ENCODE data around the gene HAX1.
A peak's percentile ranks its signal among the peaks of the same experiment; 100 is the strongest.
"Not testable (repeated sequence)": the region's sequence is repeated elsewhere in the genome, so short reads cannot be mapped to it uniquely, and the experiment has no call there.

Gene HAX1

DNA sequence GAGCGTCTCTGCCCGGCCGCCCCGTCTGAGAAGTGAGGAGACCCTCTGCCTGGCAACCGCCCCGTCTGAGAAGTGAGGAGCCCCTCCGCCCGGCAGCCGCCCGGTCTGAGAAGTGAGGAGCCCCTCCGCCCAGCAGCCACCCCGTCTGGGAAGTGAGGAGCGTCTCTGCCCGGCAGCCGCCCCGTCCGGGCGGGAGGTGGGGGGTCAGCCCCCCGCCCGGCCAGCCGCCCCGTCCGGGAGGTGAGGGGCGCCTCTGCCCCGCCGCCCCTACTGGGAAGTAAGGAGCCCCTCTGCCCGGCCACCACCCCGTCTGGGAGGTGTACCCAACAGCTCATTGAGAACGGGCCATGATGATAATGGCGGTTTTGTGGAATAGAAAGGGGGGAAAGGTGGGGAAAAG is 15.2 kb downstream of the HAX1 start:
- not testable (repeated sequence) for DNase-seq (ENCODE audit: low spot score)

GRCh38 chr1:154288661-154289060 is 16.2 kb downstream of the HAX1 start:
- no peak for DNase-seq (ENCODE audit: low spot score)

GRCh38 chr1:154290921-154291320 is 18.5 kb downstream of the HAX1 start:
- DNase-seq (ENCODE audit: low spot score) = no peak

DNA sequence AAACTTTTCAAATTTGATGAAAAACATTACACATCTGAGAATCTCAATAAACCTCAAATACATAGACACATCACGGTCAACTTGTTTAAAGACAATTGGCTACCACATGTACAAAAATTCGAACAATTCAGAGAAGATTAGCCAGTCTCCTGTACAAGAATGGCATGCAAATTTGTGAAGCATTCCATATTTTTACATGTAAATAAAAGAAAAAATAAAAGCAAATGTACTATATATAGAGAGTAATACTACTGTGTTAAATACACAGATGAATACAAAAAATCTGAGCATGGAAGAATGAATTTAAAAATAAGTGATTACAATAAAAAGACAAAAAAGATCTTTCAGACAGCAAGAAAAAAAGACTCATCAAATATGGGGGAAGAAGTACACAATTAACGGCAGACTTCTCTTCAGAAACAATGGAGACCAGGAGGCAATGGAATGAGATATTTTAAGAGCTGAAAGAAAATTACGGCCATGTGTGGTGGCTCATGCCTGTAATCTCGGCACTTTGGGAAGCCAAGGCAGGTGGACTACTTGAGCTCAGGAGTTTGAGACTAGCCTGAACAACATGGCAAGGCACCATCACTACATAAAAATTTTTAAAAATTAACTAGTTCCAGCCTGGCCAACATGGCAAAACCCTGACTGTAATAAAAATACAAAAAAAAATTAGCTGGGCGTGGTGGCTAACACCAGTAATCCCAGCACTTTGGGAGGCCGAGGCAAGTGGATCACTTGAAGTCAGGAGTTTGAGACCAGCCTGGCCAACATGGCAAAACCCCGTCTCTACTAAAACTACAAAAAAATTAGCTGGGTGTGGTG is 23.2 kb downstream of the HAX1 start:
- no peak for DNase-seq (ENCODE audit: low spot score)

DNA sequence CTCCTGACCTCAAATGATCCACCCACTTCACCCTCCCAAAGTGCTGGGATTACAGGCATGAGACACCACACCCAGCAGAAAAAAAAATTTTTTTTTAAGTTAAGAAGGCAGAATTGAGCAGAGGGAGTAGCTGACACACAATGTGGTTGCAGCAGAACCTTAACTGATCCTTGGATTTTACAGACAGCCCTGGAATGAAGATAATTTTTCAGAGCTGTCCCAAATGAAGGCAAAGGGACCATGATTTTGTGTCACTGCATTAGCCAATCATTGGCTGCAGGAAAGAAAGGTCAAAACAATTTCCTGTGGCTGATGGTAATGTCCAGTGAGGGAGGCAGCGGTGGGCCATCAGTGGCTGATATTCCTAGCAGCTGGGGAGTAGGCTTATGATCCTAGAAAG is 29.2 kb downstream of the HAX1 start:
- DNase-seq (ENCODE audit: low spot score) = no peak

- DNase-seq (ENCODE audit: low spot score) = no peak
These were observed 32.4 kb downstream of the HAX1 start for GRCh38 chr1:154304664-154305337.

DNA sequence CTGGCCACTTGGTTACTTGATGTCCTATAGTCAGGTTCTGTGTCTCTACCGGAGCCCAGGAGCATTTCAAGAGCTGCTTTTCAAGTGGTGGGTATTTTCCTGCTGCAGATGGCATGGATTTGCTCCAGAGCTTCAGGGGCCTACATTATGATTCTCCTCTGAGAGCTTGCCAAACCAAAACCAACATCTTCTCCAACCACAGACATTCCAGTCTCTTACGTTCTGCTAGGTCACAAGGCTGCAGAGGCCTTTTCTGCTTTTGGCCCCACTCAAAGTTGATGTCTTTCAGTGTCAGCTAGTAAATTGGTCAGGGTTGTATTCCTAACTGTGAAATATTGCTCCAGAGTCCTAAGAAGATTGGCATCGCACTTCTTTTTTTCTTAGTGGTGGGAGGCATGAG is 33.7 kb downstream of the HAX1 start:
- DNase-seq (ENCODE audit: low spot score) = no peak

GRCh38 chr1:154307670-154308270 is 35.3 kb downstream of the HAX1 start:
- not testable (repeated sequence) for DNase-seq (ENCODE audit: low spot score)

GRCh38 chr1:154309136-154309535 is 36.7 kb downstream of the HAX1 start:
- not testable (repeated sequence) for DNase-seq (ENCODE audit: low spot score)

- DNase-seq (ENCODE audit: low spot score) = not testable (repeated sequence)
These were observed 40.0 kb downstream of the HAX1 start for GRCh38 chr1:154312229-154313065.

DNA sequence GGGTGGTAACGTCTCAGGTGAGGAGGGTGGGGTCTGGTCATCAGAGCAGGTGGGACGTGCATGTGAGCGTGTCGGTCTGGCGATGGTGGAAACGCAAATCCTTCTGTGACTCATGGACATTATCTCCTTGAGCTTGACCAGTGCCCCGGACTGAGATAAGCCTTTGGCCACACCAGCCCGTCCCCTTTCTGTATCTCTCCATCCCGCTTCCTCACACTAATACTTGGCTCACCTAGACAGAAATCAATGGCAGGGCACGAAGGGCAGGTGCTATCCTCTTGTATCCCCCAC is 40.6 kb downstream of the HAX1 start:
- DNase-seq (ENCODE audit: low spot score) = no peak

- not testable (repeated sequence) for DNase-seq (ENCODE audit: low spot score)
These were observed 41.8 kb downstream of the HAX1 start for GRCh38 chr1:154314226-154314625.

DNA sequence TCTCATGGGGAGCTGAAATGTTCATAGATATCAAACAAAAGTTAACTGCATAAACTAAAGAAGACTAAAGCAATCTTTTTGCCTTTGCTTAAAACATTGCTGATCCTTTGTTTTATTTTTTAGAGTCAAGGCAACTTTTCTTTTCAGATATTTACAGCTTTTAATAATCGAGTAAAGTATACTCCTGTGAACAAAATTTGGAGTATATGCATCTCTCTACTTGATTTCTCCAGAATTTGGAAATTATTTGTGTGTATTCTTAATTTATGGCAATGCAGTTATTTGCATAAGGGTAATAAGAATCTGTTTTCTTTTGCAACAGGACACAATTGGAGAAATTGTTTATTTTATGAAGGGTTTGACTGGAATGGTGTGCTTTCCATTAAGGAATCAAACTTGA is 44.3 kb downstream of the HAX1 start:
- no peak for DNase-seq (ENCODE audit: low spot score)

DNA sequence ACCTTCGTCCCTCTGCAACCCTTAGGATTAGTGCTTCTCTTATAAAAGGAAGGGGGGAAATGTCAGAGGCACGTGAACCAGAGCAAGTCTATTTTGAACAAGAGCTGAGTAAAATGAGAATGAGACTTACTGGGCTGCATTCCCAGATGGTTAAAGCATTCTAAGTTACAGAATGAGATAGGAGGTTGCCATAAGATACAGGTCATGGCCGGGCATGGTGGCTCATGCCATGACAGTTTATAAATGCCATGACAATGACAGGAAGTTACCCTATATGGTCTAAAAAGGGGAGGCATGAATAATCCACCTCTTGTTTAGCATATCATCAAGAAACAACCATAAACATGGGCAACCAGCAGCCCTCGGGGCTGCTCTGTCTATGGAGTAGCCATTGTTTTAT is 46.0 kb downstream of the HAX1 start:
- no peak for DNase-seq (ENCODE audit: low spot score)

DNA sequence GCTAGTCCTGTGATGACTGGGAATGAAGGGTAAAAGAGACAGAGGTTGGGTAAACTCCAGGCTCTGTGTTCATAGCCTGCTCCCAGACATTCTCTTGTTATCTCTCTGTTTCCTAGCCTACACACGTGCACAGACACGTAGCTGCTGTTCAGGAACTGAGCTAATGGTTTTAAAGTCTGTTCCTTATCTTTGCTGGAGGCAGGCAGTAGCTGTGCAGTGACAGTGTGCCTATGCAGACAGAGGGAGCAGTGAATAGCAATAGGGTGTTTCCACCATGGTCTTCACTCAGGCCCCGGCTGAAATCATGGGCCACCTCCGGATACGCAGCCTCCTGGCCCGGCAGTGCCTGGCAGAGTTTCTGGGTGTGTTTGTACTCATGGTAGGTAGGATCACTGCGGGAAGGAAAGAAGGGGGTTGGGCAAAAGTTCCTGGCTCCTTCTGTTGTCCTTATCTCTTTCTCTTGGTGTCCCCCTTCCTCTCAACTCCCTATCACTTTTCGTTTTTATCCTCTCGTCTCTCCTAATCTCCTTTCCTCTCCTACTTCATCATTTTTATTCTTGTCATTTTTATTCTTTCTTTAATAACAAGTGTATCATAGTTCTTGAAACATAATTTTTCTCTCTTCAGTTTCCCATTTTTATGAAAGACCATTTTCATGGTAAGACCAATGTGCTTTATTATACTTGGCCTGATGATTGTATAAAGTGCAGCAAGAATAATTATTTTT is 48.6 kb downstream of the HAX1 start, which contains the start of gene AQP10:
Gene AQP10 (plus strand): TSS at position 212 of the 727 bp plus-strand sequence. CDS start 63 bp downstream, at position 275.
- no peak for DNase-seq (ENCODE audit: low spot score)

GRCh38 chr1:154321609-154321934 is 49.1 kb downstream of the HAX1 start:
- DNase-seq (ENCODE audit: low spot score) = not testable (repeated sequence)

- DNase-seq (ENCODE audit: low spot score) = no peak
These were observed 51.1 kb downstream of the HAX1 start for GRCh38 chr1:154323493-154323892.

- no peak for DNase-seq (ENCODE audit: low spot score)
These were observed 51.8 kb downstream of the HAX1 start for GRCh38 chr1:154324241-154324640.

DNA sequence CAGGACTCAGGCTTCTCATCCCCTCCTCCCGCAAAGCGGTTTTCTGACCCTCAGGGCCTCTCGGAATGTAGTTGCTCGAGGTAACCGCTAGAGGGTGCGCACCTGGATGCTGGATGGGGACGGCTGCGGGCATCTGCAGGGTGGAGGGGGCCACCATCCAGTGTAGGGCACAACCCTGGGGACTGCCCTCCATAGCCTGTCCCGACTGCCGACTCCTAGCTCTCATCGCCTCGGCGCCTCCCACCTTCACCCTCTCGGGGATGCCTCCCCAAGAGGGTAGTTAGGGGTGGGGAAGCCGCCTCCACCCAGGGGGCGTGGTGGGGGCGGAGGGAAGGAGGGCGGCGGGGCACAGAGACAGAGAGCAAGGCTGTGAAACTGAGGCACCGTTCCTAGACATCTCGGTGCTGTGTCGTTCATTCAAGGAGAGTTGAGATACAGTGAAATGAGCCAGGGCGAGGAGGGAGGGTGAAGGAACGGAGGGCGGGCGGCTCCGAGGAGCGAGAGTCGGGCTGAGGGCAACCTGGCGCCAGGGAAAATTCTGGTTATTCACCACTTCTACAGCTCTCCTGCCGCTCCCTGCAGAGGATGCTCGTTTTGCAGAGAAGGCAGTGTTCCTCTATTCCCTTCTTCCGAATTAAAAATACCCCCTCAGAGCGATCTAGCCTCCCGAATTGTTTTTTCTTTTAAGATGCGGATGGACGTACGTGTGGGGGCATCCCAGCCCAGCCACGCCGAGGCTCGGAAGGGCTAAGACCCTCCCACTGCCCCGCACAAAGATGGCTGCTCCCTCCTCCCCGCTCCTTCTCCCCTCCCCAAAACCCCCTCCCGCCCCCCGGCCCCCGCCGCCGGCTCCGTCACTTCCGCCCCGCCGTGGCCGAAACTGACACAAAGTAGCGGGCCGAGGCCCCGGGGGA is 52.5 kb downstream of the HAX1 start, which contains the start of gene ATP8B2:
Gene ATP8B2 (plus strand): TSS at position 857 of the 914 bp plus-strand sequence. CDS start 2,617 bp downstream, outside the sequence.
- peak; percentile 87 for DNase-seq (ENCODE audit: low spot score)

All from COLO829 (cell line).